ENCODE results near the gene KIF26B.

KIF26B gene

GRCh38 chr1:245377854-245378253 is 223.1 kb downstream of the KIF26B start:
- DNase-seq (ENCODE audit: low spot score) = no peak
- in situ Hi-C loops (cut with MboI; ENCODE audit: low sequenced_read_pairs, unreplicated experiment) = no loop called here
- no peak for TF ChIP-seq CTCF (IDR thresholded peaks at IDR 0.05; ENCODE audit: borderline replicate concordance, control extremely low read depth, extremely low read depth, insufficient read depth, missing control alignments)

GRCh38 chr1:245378311-245378722 is 223.5 kb downstream of the KIF26B start:
- in situ Hi-C loops (cut with MboI; ENCODE audit: low sequenced_read_pairs, unreplicated experiment) = no loop called here
- DNase-seq (ENCODE audit: low spot score) = no peak
- no peak for TF ChIP-seq CTCF (IDR thresholded peaks at IDR 0.05; ENCODE audit: borderline replicate concordance, control extremely low read depth, extremely low read depth, insufficient read depth, missing control alignments)

GRCh38 chr1:245378745-245379144 is 224.0 kb downstream of the KIF26B start:
- no peak for TF ChIP-seq CTCF (IDR thresholded peaks at IDR 0.05; ENCODE audit: borderline replicate concordance, control extremely low read depth, extremely low read depth, insufficient read depth, missing control alignments)
- in situ Hi-C loops (cut with MboI; ENCODE audit: low sequenced_read_pairs, unreplicated experiment) = no loop called here
- no peak for DNase-seq (ENCODE audit: low spot score)

GRCh38 chr1:245380790-245381535 is 226.2 kb downstream of the KIF26B start:
- in situ Hi-C loops (cut with MboI; ENCODE audit: low sequenced_read_pairs, unreplicated experiment) = no loop called here
- no peak for DNase-seq (ENCODE audit: low spot score)
- no peak for TF ChIP-seq CTCF (IDR thresholded peaks at IDR 0.05; ENCODE audit: borderline replicate concordance, control extremely low read depth, extremely low read depth, insufficient read depth, missing control alignments)

GRCh38 chr1:245382981-245383380 is 228.2 kb downstream of the KIF26B start:
- in situ Hi-C loops (cut with MboI; ENCODE audit: low sequenced_read_pairs, unreplicated experiment) = no loop called here
- no peak for DNase-seq (ENCODE audit: low spot score)
- no peak for TF ChIP-seq CTCF (IDR thresholded peaks at IDR 0.05; ENCODE audit: borderline replicate concordance, control extremely low read depth, extremely low read depth, insufficient read depth, missing control alignments)

GRCh38 chr1:245383396-245384330 is 228.9 kb downstream of the KIF26B start:
- in situ Hi-C loops (cut with MboI; ENCODE audit: low sequenced_read_pairs, unreplicated experiment) = no loop called here
- no peak for TF ChIP-seq CTCF (IDR thresholded peaks at IDR 0.05; ENCODE audit: borderline replicate concordance, control extremely low read depth, extremely low read depth, insufficient read depth, missing control alignments)
- DNase-seq (ENCODE audit: low spot score) = no peak

Measured in GM13976 (cell line).